HFFc6 (cell line): ENCODE results near the gene BCCIP. TPM values are rescaled to one million over a fixed set of nuclear protein-coding genes. Genes with fewer than 3 reads are reported as not detected.

Experiments used
- DNase-seq: peaks from one replicate; pipeline ENCODE4 v3.0.0-alpha.2; 2018
- H3K27ac Mint-ChIP-seq: 2 replicates; pipeline ENCODE4 v1.8.0; 2020; ENCODE audit warnings: mild to moderate bottlenecking, mixed read lengths
- H3K27me3 Mint-ChIP-seq: 2 replicates; pipeline ENCODE4 v1.8.0; 2021; ENCODE audit warnings: mild to moderate bottlenecking, moderate library complexity, mixed read lengths; ENCODE audit not compliant: insufficient read depth
- H3K36me3 Mint-ChIP-seq: 2 replicates; pipeline ENCODE4 v1.8.0; 2021; ENCODE audit warnings: low read depth, mixed read lengths
- H3K4me1 Mint-ChIP-seq: 2 replicates; pipeline ENCODE4 v1.8.0; 2020; ENCODE audit warnings: low read depth, mixed read lengths
- H3K4me3 Mint-ChIP-seq: 2 replicates; pipeline ENCODE4 v1.8.0; 2020; ENCODE audit warnings: mild to moderate bottlenecking, moderate library complexity, mixed read lengths
- H3K9me3 Mint-ChIP-seq: 2 replicates; pipeline ENCODE4 v1.8.0; 2020; ENCODE audit warnings: mild to moderate bottlenecking, mixed read lengths
- CTCF ChIP-seq: fragments of 200-600 bp; sonication (generic); IDR thresholded peaks from 2 replicates; pipeline ENCODE4 v1.5.0; 2021; ENCODE audit warnings: antibody characterized with exemption, mild to moderate bottlenecking
- total RNA-seq, 6 experiments: library from RNA; stranded (reverse); fragmentation: NEBNext Ultra II Directional; extraction: Animal tissue kit (Norgen Biotek cat#: 25700); gene quantifications; 2 replicates in 1 of 6; 3 replicates in 5 of 6; pipeline ENCODE4 v1.2.3, GENCODE V29; 2021

BCCIP gene
- total RNA-seq, 6 experiments from 2014 or later = 70.7 to 92.4 (median 88.0) TPM

DNA sequence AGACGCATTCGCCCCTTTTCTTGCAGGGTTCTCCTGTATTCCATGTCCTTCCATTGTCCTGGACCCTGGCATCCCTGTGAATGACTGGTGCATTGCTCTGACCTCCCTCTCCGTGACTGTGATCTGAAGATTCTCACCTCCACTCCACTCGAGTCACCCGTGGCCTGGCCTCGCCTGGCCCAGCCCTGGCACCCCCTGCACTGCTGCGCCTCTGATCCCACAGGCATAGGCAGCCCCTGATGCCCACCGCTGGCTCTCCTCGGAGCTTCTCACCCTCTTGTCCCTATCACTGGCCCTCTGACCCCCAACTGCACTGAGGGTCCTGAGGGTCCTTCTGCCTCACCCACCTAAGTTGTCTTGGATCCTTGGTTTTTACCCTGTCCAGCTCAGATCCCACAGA is 45.5 kb upstream of the BCCIP start:
- DNase-seq = no peak
- Mint-ChIP-seq H3K27ac (peak overlapping the region; percentile 46), H3K9me3 (peaks cover 4% of the 10 kb centered on the region; the same call in 1 of the 2 replicates), H3K36me3 (no peaks in the 10 kb centered on the region), H3K27me3 (peaks cover 2% of the 10 kb centered on the region; the same call in 1 of the 2 replicates), H3K4me1 (peaks cover 25% of the 10 kb centered on the region), H3K4me3 (no peak overlapping the region)
- TF ChIP-seq CTCF = no peak

DNA sequence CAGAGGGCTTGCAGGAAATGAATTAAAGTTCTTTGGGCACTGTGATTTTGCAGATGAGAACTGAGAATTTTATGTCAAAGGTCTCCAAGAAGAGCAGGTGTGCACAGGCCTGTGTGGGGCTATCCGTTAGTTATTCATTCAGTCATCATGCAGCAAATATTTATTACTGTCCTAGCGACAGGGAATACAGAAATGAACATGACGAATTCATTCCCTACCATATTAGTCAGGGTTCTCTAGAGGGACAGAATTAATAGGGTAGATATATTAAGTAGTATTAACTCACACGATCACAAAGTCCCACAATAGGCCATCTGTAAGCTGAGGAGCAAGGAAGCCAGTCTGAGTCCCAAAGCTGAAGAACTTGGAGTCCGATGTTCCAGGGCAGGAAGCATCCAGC is 44.8 kb upstream of the BCCIP start:
- H3K27me3 Mint-ChIP-seq = peaks cover 2% of the 10 kb centered on the region; the same call in 1 of the 2 replicates
- TF ChIP-seq CTCF = no peak
- peak overlapping the region; percentile 60 for H3K27ac Mint-ChIP-seq

DNA sequence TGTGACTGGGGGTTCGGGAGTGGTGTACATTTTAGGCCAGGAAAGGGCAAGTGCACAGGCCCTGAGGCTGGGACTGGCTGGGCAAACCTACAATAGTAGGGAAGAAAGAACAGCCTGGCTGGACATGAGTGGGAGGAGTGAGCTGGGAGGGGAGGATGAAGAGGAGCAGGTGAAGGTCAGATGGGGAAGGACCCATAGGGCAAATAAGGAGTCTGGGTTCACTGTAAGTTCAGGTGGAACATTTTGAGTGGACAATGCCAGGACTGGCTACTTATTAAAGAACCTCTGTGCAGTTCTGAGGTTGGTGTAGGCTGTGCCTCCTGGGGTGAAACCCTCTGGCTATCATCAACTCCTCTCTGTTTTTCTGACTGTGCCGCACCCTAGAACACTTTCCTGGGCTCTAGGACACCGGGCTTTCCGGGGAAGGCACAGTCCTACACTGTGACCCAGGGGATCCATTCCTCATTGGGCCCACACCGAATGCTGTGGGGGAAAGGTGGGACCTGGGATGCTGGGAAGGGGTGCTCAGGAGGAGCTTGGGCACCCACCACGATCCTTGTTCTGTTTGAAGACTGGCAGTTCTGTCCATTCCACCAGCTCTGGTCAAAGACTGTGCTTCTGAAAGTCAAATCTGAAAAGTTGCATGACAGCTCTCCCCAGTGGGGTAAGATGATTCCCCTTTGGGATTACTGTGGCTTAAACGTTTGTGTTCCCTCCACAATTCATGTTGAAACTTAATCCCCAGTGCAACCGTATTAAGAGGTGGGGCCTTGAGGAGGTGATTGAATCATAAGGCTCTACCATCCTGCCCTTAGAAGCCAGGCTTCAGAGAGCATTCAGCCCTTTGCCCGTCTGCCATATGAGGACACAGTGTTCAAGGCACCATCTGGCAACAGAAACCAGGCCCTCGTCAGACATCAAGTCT is 43.7 kb upstream of the BCCIP start:
- no peak for DNase-seq
- H3K36me3 Mint-ChIP-seq = no peaks in the 10 kb centered on the region
- peak overlapping the region; percentile 30; the same call in 1 of the 2 replicates for H3K27ac Mint-ChIP-seq
- H3K27me3 Mint-ChIP-seq = no peaks in the 10 kb centered on the region
- TF ChIP-seq CTCF = no peak
- H3K9me3 Mint-ChIP-seq = no peaks in the 10 kb centered on the region
- H3K4me3 Mint-ChIP-seq = no peak overlapping the region
- H3K4me1 Mint-ChIP-seq = peaks cover 30% of the 10 kb centered on the region

More for the DNA sequence above, 44.8 kb upstream of the BCCIP start:
- peak; percentile 68 for DNase-seq
- Mint-ChIP-seq H3K4me1 (peaks cover 30% of the 10 kb centered on the region), H3K9me3 (peaks cover 4% of the 10 kb centered on the region; the same call in 1 of the 2 replicates), H3K4me3 (no peak overlapping the region), H3K36me3 (no peaks in the 10 kb centered on the region)

GRCh38 chr10:125781374-125781773 is 42.0 kb upstream of the BCCIP start:
- DNase-seq = no peak
- H3K4me1 Mint-ChIP-seq = peaks cover 30% of the 10 kb centered on the region
- peaks cover 1% of the 10 kb centered on the region; the same call in 1 of the 2 replicates for H3K27me3 Mint-ChIP-seq
- H3K36me3 Mint-ChIP-seq = no peaks in the 10 kb centered on the region
- H3K27ac Mint-ChIP-seq = no peak overlapping the region
- H3K9me3 Mint-ChIP-seq = no peaks in the 10 kb centered on the region
- no peak for TF ChIP-seq CTCF
- no peak overlapping the region for H3K4me3 Mint-ChIP-seq

GRCh38 chr10:125782054-125782453 is 41.3 kb upstream of the BCCIP start:
- Mint-ChIP-seq H3K36me3 (no peaks in the 10 kb centered on the region; the same call in 1 of the 2 replicates), H3K27ac (no peak overlapping the region), H3K4me3 (no peak overlapping the region), H3K27me3 (peaks cover 1% of the 10 kb centered on the region; the same call in 1 of the 2 replicates), H3K9me3 (no peaks in the 10 kb centered on the region), H3K4me1 (peaks cover 30% of the 10 kb centered on the region)
- no peak for DNase-seq
- no peak for TF ChIP-seq CTCF
